ENCODE data around the gene EBLN1.

EBLN1 gene

DNA sequence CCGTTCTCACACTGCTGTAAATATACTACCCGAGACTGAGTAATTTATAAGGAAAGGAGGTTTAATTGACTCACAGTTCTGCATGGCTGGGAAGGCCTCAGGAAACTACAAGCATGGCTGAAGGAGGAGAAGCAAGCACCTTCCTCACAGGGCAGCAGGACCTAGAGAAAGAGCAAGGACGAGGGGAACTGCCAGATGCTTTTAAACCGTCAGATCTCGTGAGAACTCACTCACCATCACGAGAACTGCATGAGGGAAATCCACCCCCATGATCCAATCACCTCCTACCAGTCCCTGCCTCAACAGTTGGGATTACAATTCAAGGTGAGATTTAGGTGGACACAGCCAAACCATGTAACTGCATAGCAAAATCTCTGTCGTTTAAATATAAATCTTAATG, at the start of gene EBLN1:
TSS of gene EBLN1 (minus strand) at position 174 of the 400 bp plus-strand sequence. CDS start 8,032 bp downstream, outside the sequence.
- no peak for DNase-seq

DNA sequence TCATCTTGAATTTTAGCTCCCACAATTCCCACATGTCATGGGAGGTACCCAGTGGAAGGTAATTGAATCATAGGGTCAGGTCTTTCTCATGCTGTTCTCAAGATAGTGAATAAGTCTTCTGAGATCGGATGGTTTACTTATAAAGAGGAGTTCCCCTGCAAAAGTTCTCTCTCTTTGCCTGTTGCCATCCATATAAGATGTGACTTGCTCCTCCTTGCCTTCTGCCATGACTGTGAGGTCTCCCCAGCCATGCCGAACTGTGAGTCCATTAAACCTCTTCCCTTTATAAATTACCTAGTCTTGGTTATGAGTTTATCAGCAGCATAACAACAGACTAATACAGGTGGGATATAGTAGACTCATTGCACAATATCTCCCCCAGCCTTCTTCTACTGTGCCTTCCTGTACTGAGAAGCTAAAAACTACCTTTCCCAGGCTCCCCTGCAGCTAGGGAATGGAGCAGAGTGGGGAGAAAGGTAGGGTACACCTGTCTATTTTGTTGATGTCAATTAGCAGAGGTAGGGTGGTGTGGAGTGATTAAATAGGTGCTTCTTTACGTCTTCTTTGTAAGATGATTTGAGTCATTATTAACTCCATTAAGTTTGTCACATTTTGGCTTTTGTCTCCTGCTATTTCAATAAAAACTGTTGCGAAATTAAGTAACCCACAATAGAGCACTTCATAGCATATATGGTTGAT, 48.2 kb upstream of the EBLN1 start:
- no peak for DNase-seq

DNA sequence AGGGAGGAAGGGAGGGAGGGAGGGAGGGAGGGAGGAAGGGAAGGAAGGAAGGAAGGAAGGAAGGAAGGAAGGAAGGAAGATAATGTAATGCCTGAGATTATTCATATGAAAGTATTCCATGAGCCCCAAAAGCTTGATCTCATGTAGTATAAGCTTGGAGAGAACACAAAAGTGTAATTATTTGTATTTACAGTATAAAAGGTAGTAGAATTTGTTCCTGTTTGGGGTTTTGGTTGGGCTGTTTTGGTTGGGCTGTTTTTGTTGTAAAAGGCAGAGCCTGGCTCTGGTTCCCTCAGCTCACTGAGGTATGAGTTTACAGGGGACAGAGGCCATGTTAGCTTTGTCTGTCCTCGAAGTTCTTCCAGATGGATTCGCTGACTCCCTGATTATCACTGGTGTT, 45.3 kb upstream of the EBLN1 start:
- no peak for DNase-seq

DNA sequence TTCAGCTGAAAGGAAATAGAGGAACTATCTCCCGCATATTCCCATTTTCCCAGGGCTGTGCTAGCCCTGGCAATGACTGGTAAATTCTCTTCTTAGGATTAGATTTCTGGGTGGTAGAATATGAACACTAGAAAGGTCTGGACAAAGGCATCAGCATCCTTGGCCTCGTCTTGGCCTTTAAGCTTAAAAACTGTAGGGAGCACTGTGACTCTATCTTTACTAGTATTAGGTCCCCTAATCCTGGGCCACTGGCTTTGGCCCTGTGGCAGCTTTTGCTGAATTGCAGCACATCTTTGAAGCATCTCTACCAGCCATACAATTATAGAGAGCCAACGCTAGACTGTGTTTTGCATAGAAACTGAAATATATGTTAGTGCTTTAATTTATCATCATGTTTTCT, 41.5 kb upstream of the EBLN1 start:
- no peak for DNase-seq

DNA sequence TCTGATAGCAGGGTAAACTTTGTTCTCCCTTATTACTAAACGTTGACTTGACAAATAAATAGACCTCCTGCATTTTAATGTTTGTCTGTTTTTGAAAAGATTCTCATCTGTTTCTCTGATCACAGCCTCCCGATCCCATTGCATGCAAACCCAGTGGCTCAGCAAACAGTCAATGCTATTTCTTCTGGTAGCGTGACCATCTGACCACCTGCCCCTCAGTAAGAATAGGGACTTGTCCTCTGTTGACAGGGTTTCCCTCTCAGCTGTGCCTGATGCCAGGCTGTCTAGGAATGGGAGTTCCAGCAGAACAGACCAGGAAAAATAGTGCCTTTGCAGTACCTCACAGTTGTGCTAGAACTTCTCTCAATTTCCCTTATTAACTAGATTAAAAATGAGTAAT, 40.7 kb upstream of the EBLN1 start:
- DNase-seq: no peak

DNA sequence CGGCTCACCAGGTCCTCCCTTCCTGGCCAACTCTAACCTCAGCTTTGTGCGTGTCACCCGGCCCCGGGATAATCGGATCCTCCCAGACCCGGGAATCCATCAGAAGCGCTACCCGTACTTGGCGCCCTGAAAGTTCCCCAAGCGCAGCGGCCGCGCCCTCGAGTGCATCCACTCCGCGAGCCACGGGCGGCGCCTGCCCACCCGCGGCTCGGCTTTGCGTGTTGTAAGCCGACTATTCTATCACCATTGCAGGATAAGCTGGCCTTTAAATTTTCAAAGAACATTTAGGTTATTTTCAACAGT, 35.7 kb upstream of the EBLN1 start:
- no peak for DNase-seq

- DNase-seq: no peak
These were observed 35.2 kb upstream of the EBLN1 start for GRCh38 chr10:22252801-22253579.

GRCh38 chr10:22252224-22252800, 34.5 kb upstream of the EBLN1 start:
- no peak for DNase-seq

DNA sequence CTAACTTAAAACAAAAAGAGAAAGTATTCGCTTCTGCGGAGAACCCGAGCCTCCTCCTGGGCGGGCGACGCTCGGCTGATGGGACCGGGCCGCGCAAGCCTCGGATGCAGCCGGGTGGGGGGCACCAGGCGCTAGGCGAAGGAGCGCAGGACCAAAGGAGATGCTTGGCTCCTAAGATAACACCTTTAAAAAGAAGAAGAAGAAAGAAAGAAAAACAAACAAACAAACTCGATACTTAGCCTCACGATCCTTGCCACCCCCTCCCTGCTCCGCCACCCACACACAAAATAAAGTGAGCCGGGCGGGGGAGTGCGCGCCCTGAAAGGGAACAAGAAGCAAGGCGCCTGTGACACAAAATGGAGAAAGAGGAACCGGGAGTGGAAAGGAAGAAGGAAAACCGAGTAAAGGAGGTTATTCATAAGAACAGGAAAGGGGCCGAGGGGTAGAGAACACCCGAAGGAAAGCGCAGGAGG, 34.0 kb upstream of the EBLN1 start:
- DNase-seq: peak; percentile 1

DNA sequence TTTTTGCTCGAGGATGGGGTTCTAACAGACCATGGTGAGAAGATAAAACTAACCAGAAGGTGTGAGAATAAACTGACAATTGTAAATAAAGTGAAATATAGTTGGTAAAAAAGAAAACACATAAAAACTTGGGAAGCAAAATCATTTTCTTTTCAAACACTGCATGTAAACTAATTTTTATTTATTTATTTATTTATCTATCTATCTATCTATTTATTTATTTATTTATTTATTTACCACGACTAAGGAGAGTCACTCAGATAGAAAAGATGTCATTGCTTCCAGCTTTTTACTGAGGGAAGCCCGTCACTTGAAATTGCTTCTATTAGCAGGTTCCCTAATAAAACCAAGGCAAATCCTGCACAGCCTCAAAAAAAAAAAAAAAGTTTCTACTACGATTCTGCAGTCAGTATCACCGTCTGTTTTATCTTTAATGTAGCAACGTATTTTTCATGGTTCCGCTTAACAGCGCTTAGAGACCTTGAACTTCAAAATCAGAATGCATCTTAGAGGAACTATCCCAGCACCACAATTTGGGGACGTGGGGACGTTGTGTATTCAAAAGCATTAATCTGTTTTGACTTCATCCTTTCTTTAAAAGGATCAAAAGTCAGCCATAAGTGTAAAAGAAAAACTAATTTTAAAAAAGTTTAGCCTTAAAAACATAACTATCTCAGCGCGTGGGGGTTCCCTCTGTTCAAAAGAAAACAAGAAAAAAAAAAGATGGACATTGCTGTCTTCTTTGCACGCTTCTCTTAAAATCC, 33.3 kb upstream of the EBLN1 start:
- no peak for DNase-seq

DNA sequence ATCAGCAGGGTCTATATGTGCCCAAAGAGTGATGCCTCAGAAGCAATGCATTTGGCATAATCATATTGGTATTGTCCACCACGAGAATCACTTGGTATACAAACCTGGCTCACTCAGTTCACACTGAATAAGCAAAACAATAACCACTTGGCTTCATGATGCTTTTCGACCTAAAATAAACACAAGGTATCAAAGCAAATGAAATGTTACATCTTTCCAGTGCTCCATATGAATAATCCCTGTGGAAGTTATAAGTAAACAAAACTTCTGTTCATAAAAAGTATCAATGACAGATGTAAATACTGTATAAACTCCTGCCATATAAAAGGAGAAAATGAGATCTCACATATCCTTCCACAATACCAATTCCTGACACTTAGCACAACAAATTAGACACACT, 29.8 kb upstream of the EBLN1 start:
- no peak for DNase-seq

- DNase-seq: no peak
These were observed 29.0 kb upstream of the EBLN1 start for GRCh38 chr10:22246680-22247391.

DNA sequence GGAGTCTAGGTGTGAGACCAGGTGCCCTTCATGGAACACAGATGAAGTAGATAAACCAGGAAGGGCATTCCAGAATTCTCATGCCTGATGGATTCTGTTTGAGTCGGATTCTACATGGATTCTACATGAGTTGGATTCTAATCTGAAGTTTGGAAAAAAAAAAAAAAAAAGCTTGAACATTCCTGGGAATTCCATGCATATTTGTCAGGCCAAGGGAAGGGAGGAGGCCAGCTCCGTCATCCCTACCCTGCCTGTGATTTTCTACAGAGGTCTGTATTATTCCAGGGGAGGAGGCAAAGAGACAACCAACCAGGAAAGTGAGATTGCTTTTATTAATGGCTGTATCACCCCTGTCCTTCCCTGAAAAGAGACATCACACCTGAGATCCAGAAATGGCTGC, 27.8 kb upstream of the EBLN1 start:
- DNase-seq: no peak

GRCh38 chr10:22244855-22245254, 27.0 kb upstream of the EBLN1 start:
- DNase-seq: no peak

- no peak for DNase-seq
These were observed 26.2 kb upstream of the EBLN1 start for GRCh38 chr10:22244001-22244400.

DNA sequence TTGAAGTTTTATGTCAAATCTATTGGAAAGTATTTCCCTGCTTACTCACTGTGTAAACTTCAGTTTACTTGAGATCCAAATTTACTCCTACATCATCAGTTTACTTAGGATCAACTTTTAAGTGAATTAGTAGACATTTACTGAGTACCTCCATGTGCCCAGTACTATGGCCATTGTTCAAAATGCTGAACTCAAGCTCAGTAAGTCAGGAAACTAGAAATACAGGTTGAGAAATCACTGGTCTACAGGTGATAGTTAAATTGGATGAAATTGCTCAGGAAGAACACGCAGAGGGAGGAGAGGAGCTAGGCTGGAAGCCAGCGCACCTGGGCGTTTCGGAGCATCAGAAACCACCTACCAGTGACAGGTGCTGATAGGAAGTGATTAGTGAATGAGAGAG, 25.5 kb upstream of the EBLN1 start:
- DNase-seq: no peak

DNA sequence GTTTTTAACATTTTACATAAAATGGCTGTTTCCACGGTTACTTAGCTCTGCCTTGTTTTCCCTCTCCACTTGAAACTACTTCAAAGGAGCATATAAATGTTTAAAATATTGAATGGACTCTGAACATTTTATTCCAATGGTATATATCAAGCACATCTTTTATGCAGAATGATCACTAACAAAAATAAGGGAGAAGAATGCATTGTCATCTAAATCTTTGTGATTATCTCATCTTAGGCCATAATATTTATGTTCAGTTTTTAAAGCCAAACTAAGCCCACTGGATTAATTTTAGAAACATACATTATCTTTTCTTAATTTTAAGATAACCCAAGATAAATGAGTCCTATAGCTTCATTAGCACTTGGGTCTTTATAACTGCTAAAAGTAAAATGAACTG, 13.4 kb upstream of the EBLN1 start:
- no peak for DNase-seq

DNA sequence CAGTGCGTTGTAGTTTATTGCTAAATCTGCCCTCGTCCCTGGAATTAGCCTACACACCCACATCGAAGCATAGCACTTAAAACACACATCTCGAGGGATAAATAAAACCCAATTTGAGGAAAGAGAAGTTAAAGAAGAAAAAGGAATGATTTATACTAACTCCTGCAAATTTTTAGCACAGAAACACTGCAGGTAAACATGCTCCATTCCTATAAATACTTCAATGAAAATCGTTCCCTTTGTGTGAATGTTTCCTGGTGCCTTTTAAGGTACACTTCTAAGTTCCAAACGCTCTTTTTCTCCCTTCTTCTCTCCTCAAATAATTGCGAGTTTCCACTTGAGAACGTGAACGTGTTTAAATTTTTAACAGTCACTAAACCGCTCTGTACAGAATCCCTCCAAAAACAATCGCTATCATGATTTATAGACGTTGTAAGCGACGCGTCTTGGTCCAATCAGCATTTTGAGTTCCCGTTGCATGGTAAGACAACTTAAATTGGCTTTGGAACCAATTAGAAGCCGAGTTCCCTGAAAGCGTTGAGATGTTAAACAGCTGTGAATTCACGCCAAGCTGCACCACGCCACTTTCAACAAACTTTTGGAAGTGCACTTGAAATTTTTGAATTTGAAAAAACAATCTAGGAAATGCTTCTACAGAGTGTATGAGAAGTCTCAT, 12.5 kb upstream of the EBLN1 start:
- DNase-seq: peak; percentile 47

DNA sequence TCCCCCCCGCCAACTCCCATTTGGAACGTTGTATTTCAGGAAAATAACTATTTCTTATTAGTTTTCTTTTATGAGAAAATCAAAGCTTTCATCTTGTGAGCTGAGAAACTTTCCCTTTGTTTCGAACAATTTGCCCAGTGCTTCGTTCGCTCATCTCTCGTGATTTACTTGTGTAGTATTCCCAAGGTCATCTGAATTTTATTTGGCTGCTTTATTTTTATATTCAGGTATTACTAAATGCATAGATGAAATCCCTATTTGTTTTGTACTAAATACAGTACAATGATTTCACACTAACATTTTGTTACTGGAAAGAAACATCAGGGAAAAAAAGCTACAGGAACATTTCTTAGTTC, 12.0 kb upstream of the EBLN1 start:
- DNase-seq: no peak

DNA sequence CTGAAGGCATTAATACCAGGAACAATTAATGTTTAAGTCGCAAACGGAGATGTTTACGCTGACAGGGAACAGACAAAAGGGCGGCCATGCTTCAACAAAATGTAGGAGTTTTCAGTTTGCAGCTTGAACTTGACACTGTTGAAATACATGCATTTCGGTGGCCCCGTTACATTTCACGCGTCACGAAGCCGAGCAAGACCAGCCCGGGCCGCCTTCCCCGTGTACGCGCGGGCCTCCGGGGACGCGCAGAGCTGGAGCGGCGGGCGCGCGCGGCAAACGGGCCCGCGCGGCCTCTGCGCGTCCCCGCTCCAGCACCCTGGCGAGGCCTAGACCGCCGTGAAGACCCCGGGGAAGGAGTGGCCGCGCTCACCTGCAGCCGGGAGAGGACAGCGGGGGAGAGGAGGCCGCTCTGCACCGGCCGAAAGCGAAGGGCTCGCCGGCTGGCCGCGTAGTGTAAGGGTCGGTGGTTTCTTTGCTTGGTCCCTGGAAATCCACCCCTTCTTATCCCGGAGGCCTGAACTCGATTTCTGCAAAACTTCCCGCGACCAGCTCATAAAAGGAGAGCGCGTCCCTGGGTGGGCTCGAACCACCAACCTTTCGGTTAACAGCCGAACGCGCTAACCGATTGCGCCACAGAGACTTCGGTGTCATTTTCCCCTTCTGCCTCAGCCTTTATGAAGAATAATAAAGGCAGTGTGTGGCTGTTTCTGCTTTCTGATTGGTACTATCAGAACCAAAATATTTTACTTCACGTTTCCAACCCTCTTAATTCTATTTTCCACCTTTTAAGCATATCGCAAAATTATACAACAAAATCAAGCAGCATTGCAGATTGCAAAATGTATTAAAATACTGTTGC, 11.4 kb upstream of the EBLN1 start:
- peak; percentile 73 for DNase-seq

All from DMS 273 treated with DMSO at 0.1 percent for 48 hours (cell line).